HCT116 (cell line): Measurements from ENCODE around the gene PHF1.

Source experiments
- JUND ChIP-seq: IDR thresholded peaks from 2 replicates; pipeline ENCODE4 v1.6.1; 2012
- POLR2A ChIP-seq: IDR thresholded peaks from 2 replicates; pipeline ENCODE4 v1.7.0; 2011; ENCODE audit warnings: borderline replicate concordance; ENCODE audit not compliant: insufficient read depth, insufficient read length; ENCODE audit errors: extremely low read depth
- POLR2AphosphoS5 ChIP-seq: IDR thresholded peaks from 2 replicates; pipeline ENCODE4 v1.6.1; 2011; ENCODE audit warnings: mild to moderate bottlenecking, low read depth, low read length, moderate library complexity
- REST ChIP-seq: IDR thresholded peaks from 2 replicates; pipeline ENCODE4 v1.6.1; 2012; ENCODE audit warnings: low read depth
- TF ChIP-seq, protein P1 (sequence below), 3 experiments: fragments of 200-600 bp in 1 of 3; sonication (generic) in 1 of 3; IDR thresholded peaks in 2 of 3; conservative IDR thresholded peaks in 1 of 3; 2 replicates each; pipeline ENCODE4 v1.5.1; 2012 to 2017; ENCODE audit warnings: low read depth in 2 of 3, low read length in 2 of 3, antibody characterized with exemption in 1 of 3, borderline replicate concordance in 1 of 3, control low read depth in 1 of 3, mild to moderate bottlenecking in 1 of 3, mixed read lengths in 1 of 3, mixed run types in 1 of 3, moderate library complexity in 1 of 3; ENCODE audit not compliant: insufficient read depth in 1 of 3

- TF ChIP-seq JUND (no peak), REST (no peak), POLR2AphosphoS5 (no peak), POLR2A (no peak)
- TF ChIP-seq, protein P1, sequence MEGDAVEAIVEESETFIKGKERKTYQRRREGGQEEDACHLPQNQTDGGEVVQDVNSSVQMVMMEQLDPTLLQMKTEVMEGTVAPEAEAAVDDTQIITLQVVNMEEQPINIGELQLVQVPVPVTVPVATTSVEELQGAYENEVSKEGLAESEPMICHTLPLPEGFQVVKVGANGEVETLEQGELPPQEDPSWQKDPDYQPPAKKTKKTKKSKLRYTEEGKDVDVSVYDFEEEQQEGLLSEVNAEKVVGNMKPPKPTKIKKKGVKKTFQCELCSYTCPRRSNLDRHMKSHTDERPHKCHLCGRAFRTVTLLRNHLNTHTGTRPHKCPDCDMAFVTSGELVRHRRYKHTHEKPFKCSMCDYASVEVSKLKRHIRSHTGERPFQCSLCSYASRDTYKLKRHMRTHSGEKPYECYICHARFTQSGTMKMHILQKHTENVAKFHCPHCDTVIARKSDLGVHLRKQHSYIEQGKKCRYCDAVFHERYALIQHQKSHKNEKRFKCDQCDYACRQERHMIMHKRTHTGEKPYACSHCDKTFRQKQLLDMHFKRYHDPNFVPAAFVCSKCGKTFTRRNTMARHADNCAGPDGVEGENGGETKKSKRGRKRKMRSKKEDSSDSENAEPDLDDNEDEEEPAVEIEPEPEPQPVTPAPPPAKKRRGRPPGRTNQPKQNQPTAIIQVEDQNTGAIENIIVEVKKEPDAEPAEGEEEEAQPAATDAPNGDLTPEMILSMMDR (IDR thresholded peaks at IDR 0.05 in 2 of 3, conservative IDR thresholded peaks at IDR 0.05 in 1 of 3; ENCODE audit: borderline replicate concordance in 1 of 3, insufficient read depth in 1 of 3, low read depth in 2 of 3, low read length in 2 of 3) = no peak
These were observed 10.5 kb downstream of the PHF1 start for GRCh38 chr6:33421344-33421643.
